NCI-H2107 treated with DMSO at 0.1 percent for 48 hours (cell line): Measurements from ENCODE around the gene WDR27.

Experiments used
- DNase-seq: peaks from one replicate; lab custom pipeline; 2025; ENCODE audit not compliant: unreplicated experiment; lab: John Stamatoyannopoulos, UW

The WDR27 gene

GRCh38 chr6:169701954-169702839 lies at the start of gene WDR27, which contains the start of gene C6orf120:
Gene WDR27, minus strand, starts transcription at chr6:169702029. Its CDS starts 13,024 bp downstream, at chr6:169689005.
Gene C6orf120, plus strand, starts transcription at chr6:169702126. Its CDS starts 334 bp downstream, at chr6:169702460.
- DNase-seq: peak; percentile 71

GRCh38 chr6:169746556-169746955 lies 44.7 kb upstream of the WDR27 start:
- no peak for DNase-seq

DNA sequence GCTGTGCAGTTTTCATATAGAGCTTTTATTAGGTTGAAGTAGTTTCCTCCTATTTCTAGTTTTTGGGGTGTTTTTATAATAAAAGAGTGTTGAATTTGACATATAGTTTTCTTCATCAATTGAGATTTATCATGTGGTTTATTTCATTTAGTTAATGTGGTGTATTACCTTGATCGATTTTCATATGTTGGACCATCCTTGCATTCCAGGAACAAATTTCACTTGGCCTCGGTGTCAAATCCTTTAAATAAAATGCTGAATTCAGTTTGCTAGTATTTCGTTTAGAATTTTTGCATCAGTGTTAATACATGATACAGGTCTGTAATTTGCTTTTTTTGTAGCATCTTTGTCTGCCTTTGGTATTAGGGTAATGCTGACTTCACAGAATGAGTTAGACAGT lies 43.6 kb upstream of the WDR27 start:
- no peak for DNase-seq

GRCh38 chr6:169741344-169741743 lies 39.5 kb upstream of the WDR27 start:
- DNase-seq: no peak

DNA sequence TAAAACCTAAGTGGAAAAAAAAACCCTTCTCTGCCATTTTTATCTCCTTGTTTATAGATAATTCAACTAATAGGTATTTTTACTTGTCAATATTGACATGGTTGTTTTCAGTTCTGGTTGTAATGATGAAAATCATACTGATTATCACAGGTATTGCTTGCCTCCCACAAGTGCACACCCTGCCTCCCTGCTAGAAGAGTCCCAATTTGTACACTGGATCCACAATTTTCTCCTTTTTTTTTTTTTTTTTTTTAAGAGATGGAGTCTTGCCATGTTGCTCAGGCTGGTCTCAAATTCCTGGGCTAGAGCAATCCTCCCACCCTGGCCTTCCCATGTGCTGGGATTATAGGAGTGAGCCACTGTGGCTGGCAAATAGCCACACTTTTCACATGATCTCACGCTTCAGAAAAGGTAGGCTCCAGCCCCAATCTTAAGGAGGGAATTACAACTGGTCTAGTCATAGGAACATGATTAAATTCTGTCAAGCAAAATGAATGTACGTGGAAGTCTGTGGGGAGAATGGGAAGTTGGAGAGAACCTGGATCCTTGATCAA lies 37.2 kb upstream of the WDR27 start:
- DNase-seq: no peak

DNA sequence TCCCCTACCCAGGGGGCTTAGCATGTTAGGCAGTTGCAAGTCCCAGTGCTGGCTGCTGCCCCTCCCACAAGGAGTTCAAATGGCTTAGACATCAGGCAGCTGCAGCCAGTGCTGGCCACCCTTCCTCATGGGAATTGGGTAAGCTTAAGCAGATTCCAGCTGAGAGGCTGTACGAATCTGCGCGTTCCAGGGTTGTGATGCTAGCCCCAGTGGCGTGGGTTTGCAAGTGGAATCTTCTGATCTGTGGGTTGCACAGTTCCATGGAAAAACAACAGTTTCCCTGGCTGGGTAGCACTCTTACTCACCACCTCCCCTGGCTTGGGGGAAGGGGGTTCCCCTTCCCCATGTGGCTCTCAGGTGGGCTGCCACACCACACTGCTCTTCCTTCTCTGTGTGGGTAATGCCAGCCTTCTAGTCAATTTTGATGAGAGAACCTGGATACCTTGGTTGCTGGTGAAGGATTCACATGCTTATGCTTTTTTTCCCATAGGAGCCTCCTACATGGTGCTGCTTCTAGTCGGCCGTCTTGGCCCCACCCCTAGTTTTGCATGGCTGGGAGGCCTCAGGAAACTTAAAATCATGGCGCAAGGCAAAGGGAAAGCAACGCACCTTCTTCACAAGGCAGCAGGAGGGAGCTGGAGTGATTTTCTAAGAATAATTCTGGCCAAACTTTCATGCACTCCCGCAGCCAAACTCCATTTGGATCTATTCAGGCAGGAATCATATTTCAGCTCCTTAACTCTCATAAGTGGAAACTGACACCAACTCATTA lies 36.6 kb upstream of the WDR27 start:
- DNase-seq: peak; percentile 85

GRCh38 chr6:169729961-169730360 lies 28.1 kb upstream of the WDR27 start:
- DNase-seq: no peak

DNA sequence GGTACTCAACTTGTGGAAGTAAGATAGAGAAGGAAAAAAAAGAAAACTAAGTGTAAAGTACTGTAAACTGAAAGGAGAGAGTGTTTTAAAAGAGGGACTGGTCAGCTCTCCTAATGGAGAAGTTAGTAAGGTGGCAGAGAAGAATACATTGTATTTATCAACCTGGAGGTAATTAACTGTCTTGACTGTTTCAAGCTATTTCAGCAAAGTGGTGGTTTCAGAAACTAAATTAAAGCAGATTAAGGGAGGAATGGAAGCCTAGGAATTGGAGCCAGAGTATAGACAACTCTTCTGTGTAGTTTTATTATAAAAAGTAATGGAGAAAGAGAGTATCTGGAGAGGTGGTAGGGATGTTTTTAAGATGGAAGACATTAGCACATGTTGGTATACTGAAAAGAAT lies 25.1 kb upstream of the WDR27 start:
- no peak for DNase-seq

GRCh38 chr6:169726049-169726400 lies 24.2 kb upstream of the WDR27 start:
- no peak for DNase-seq

DNA sequence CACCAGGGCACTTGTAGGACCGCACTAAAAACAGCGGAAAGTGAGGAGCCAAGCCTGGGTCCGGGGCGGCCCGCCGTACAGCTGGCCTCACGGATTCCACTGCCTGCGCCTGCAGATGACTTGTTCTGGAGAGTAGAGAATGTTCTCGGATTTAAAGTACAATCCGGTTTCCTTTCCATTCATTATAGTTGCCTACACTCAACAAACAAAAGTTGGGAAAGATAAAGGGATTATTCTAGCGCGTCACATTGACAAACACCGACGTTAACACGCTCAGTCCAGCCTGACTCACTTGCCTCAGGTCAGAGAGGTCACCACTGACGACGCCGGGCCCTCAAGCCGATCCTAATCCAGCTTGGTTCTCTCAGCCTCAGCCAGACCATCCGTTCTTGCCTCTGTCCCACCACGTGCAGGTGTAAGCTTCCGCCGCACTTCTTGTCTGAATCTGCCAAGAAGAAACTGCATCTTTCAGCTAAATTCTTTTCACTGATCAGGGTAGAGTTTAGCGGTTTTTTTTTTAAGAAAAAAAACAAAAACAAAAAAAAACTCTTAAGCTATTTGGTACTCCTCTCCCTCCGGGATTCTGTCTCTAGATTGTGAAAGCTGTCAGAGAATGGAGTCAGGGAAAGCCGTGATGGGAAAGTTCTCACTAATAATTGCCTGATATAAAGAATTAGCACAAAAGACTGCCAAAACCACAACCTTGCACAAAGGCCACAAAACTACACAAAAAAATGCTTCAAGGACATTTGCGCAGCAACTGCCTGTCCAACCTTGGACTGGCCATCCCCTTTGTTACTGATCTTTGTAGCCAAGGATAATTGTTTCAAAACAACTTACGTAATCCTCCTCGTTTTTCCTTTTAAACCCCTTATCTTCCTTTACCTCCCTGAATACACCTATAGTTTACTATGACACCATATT lies 23.6 kb upstream of the WDR27 start:
- no peak for DNase-seq

DNA sequence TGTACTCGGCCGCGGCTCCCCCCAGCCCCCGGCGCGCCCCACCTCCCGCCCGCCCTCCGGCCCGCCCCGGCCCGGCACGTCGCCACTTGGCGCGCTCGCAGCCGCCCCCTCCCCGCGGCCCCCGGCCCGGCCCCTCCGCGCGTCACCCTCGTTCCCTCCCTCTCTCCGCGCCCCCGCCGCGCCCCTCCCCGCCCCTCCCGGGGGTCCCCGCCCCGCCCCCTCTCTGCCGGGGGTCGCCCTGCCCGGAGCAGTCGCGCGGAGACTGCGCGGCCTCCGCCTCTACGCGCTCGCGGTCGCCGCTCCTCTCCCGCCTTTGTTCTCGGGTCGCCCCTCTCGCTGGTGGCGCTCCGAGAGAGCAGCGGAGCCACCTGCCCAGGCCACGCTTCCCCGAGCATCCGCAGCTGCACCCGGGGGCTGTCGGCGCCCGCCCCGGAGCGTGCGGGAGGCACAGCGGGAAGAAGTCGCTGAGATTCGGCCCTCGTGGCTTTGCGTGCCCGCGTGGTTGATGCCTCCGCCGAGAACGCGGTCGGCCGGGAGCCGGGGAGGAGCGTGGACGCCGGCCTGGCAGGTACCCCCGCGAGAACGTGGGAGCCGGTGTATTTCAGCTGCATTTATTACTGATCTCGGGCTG lies 22.8 kb upstream of the WDR27 start, which contains the start of gene PHF10:
PHF10 (minus strand) TSS at position 7 of the 631 bp plus-strand sequence. CDS start 569 bp downstream, outside the sequence.
- no peak for DNase-seq

- no peak for DNase-seq
Observed at GRCh38 chr6:169723991-169724493, 22.2 kb upstream of the WDR27 start.

- no peak for DNase-seq
Observed at GRCh38 chr6:169723200-169723909, 21.5 kb upstream of the WDR27 start.

DNA sequence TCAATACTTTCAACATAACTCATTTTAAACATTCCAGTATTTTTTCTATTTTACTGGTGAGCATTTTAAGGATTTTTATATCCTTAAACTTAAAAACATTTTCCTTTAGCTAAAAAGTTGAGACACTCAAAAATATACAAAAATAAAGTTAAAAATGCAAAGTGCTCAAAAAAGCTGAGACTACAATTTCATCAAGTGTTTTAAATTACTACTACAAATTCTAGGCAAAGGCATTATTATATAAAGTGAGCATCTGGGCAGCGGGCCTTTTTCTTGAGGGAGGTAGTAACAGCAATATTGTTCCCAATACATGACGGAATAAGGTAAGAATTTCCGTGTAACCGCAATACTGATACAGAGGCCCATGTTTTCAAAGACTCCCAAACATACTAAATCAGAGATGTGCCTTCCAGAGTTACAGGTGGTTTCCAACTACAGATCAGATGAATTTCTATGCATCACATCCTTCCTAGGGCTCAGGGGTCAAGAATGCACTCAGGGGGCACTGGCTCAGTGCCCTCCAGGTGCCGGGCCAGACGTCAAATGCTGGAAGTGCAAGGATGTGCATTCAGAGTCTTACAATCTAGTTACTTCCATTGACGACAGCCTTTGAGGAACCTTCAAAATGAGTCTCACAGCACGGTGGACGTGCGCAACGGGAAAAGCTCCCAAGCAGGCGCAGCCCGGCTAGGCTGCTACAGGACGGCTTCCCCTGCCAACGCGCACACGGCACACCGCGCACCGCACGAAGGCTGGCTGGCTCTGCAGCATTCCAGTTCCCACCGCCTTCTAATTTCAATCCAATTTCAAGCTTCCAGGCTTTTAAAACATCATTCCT lies 20.8 kb upstream of the WDR27 start:
- DNase-seq: peak; percentile 39

GRCh38 chr6:169720207-169720855 lies 18.5 kb upstream of the WDR27 start:
- DNase-seq: no peak

DNA sequence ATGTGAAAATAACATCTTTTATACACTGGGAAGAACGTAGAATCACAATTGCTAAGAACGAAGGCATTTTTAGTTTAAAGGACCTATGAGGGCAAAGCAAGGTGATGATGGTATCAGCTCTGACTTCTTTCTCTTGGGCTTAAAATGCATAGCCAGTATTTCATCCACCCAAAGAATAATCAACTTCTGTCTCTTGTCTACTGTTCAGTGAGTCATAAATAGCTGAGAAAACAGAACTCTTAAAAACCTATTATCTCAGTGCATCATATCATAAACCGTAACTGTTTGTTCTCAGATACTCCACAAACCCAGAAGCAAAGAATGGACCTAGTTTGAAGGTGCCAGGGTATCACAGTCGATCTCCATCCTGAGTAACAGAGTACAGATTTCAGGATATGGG lies 17.3 kb upstream of the WDR27 start:
- DNase-seq: no peak

DNA sequence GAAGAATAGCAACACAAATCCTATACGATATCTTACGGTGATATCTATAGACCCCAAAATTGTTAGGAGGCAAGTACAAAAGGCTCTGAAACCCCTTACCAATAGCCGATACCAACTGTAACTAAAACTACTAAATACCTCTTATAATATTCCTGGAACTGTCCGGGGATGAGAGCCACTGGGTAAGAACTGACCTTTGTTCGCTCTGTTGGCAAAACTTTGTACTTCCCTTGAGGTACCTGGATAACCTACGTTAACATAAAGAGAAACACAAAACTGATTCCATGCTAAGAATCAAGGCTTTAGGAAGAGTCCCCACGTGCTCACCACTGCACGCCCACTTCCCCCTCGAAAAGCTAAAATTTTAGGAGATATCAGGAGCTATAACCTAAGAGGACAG lies 12.8 kb upstream of the WDR27 start:
- DNase-seq: no peak

- DNase-seq: no peak
Observed at GRCh38 chr6:169714178-169714577, 12.3 kb upstream of the WDR27 start.
